Colon (tissue), 2 donors: ENCODE data around the gene CDHR2.
"Not testable (repeated sequence)": the region's sequence is repeated elsewhere in the genome, so short reads cannot be mapped to it uniquely, and the experiment has no call there.

Experiments
- FAIRE-seq: peaks from 2 replicates; lab custom pipeline; 2012; peaks lifted over from hg19 to GRCh38; lab: Jason Lieb, UNC
- donor health status: control.
- donor health status: control.

Gene CDHR2

DNA sequence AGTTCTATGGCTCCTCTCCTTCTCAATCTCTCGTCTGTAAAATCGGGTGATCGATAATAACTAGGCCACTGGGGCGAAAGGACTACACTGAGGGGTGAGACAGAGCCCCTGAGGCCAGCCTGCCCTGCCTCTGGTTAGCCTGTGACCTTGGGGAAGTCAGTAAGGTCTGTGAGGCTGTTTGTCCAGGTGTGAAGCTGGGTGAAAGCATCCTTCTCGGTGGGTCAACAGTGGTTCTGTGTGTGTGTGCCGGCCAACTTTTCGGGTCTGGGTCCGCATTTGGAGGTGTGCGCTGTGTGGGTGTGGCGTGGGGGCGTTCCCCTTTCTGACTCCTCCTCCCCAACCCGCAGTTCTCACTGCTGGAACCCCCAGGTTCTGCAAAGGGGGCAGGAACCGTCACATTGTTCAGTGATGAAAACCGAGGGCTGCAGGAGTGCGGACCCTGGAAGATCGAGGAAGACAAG, 7.0 kb upstream of the CDHR2 start:
- no peak for FAIRE-seq

DNA sequence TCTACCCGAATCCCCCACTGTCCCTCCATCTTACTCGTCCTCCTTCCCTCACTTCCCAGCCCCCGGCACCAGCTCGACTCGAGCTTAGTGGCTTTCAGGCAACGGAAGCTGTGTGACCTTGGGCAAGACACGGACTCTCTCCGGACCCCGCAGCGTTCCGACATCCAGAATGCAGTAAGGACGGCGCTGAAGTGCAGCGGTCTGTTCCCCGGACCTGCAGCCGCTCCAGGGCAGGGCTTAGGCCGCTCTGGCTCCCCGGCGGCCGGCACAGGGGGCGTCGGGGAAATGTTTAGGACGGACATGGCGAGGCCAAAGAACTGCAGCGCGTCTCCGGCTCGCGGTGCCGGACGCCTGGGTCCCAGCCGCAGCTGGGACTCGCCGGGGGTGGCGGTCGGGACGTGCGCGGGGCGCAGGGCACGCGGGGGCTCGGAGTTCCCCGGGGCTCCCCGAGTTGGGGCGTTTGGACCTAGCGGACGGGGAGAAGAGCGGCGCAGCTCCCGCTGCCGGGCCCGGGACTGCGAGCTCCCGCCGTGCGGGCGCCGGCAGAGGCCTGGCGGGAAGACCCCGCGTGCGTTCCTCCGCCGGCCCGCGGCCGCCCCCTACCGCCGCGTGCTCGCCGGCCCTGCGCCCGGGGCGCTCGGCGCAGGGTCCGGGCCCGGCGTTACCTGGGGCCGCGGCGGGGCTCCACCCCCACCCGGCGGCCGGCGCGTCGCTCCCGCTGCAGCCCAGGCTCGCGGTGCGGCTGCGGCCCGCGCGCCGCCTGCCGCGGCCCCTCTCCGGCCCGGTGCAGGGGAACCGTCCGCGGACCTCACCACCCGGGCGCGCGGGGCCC, 6.3 kb upstream of the CDHR2 start:
- FAIRE-seq: no peak

DNA sequence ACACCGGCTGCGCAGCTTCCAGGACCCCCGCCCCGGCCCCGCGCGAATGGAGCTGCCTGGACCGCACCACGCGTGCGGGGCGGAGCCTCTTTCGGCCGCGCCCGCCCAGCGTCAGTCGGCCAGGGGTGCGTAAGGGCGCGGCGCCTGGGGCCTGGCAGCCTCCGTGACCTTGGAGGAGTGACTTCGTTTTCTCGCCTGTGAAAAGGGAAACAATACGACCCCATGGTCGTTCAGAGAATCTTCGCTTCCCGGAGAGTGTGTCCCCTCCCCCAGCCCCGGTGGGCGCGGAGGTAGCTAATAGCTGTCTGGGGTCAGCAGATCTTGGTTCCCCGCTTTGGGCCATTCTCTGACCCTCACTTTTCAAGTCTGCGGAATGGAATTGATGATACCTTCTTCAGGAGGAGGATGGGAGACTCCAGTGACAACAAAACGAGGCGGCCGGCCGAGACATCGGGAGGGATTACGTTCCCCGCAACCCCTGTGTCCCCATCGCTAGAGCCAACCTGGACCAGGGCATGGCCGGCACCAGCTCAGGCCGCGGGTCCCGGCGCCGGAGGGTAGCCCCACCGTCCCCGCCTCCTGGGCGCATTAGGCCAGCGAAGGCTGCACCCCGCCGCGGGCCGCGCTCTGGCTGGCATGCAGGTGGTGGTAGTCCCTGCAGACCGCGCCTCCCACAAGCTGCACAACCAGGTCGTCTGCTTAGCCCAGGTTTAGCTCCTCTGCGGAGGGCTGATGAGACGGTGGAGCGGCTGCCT, 5.5 kb upstream of the CDHR2 start:
- no peak for FAIRE-seq

DNA sequence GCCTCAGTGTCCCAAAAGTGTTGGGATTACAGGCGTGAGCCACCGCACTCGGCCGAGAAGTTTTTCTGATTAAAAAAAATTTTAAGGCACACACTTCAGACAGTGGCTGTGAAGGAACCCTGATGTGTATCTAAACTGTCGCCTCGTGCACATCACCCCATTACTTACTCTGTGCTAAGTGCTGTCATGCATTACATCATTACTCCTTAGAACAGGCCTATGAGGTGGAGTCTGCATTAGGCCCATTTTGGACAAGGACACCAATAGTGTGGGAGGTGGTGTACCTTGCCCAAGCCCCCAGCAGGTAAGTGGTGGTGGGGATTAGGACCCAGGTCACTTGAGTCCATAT, 3.8 kb upstream of the CDHR2 start:
- no peak for FAIRE-seq

DNA sequence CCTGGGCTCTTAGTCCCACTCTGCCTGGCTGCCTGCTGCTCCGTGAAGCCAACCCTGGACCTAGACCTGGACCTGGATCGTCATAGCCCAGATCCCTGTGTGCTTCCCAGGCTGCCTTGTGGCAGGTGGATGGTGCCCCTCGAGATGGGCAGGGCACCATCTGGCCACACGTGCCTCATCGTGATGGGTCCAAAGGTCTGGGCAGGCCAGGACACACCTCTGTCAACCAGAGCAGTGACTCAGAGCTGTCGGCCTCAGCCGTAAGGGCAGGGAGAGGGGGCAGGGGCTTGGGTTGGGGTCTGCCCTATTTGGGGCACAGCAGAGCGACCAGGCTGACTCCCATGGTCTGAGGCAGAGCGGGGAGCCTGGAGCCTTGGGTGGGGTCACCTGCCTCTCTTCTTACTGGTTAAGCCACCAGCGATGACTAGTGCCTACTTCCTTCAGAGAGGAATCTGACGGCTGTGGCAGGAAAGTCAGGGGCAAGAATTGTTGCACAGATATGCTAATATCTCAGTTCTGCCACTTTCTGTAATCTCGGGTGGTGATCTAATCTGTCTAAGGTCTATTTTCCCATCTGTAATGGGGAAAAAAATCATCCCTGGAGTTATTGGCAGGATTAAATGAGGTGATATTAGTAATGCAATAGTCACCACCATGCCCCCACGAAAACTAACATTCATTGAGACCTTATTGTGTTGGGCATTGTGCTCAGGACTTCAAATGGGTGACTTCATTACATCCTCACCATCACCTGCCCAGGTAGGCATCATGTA, 3.2 kb upstream of the CDHR2 start:
- no peak for FAIRE-seq

DNA sequence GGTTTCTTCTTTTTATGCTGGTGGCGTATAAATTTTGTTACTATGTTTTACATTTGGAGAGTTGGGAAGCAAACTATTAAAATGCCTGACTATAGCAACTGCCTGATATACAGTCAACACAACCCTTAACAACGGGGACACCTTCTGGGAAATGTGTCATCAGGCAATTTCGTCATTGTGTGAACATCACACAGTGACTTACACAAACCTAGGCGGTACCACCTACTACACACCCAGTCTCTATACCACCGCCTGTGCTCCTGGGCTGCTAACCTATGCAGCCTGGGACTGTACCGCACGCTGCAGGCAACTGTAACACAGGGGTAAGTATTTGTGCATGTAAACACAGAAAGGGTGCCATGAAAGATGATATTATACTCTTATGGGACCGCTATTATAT, 1.3 kb upstream of the CDHR2 start:
- no peak for FAIRE-seq

DNA sequence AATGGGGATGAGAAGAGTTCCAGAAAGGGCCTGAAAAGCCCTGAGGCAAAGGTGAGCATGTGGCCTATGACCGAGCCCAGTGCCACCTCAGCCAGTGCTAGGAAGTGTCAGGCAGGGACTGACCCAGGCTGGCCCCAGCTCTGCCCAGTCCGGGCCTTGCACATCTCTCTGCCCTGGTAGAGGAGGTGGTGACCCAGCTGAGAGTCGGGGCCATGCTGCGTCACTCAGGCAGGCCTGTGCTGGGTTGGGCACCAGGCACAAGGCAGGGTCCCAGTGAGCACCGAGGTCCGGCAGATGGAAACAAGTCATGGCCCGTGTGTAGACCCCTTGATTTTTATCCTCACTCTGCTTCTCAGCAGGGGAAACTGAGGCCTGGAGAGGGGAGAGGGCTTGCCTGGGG, 729 bp downstream of the CDHR2 start:
- no peak for FAIRE-seq

DNA sequence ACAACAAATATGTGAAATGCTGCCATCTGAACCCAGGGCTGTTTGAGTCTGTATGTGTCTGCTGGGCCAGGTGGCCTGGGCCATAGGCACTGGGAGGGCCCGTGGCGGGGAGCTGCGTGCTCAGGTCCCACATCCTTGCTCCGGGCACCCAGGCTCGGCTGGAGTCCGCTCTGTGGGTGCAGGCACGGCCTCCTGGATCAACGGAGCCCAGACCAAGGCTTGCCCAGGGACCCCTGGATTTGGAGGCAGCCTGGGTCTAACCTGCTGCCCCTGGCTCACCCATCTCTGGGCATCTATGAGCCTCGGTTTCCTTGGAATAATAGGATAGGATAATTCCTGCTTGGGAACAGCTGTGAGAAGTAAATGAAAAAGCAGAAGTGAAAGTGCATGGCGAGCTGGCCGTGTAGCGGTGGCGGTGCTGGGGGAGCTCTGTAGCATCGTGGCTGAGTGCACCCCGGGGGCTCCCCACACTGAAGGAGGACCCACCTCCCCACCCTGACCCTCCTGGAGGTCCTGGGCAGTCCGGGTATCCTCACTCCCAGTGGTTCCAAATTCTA, 1.2 kb downstream of the CDHR2 start:
- no peak for FAIRE-seq

DNA sequence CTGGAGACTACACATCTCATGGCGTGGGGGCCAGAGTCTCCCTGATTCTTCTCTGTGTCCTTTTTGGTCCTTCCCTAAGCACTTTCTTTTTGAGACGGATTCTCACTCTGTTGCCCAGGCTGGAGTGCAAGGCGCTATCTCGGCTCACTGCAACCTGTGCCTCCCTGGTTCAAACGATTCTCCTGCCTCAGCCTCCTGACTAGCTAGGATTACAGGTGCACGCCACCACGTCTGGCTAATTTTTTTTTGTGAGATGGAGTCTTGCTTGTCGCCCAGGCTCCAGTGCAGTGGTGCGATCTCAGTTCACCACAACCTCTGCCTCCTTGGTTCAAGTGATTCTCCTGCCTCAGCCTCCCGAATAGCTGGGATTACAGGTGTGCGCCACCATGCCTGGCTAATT, 1.8 kb downstream of the CDHR2 start:
- not testable (repeated sequence) for FAIRE-seq

DNA sequence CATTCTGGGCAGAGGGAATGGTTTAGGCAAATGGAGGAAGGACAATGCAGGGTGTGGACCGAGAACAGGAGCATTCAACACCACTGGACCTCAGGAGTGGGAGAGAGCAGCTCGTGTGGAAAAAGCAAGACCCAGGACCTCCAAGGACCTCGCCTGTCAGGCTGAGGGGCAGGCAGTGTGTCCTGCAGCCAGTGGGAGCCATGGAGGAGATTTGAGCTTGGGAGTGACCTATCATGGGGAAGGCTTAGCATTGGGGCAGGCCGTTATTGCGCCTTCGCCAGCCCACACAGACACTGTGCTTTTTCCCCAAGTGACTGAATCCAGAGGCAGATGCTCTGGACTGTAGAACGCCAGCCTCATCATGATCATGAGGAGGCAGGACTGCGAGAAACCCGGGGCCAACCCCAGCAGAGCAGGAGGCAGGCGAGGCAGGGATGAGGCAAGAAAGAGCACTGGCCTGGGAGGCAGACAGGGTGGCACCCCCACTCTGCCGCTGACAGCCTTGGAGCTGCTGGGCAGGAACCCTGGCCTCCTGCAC, 3.3 kb downstream of the CDHR2 start:
- FAIRE-seq: no peak

DNA sequence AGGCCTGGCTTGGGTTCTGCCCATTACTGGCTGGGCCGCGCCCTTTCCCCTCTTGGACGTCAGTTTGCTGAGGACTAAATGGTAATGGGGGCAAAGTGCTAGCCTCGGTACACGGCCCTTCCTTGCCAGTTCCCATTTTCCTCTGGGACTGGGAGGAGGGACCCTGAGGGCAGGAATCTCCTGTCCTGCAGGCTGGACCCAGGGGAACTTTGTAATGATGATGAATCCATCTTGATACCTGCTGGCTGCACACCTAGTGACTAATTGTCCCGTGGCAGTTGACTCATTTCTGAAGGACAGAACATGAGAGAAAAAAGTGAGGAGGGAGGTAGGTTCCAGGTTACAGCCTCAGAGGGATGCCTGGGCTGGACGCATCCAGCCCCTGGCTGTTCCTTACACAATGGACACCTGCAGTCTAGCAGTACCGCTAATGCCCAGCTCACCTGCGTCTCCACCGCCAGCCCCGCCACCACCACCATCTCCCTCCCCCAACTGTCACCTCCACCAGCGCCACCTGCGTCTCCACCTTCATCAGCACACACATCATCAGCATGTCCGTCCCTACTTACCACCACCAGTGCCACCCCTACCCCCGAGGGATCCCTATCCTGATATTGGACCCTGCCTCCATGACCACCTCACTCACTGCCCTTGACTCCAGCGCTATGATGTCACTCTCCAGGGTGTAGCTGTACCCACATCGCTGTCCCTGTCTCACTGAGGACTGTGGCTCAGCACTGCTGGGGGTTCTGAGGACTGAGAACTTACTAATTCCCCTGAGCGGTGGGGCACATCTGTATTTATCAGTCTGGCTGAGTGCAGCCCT, 4.3 kb downstream of the CDHR2 start:
- FAIRE-seq: no peak

DNA sequence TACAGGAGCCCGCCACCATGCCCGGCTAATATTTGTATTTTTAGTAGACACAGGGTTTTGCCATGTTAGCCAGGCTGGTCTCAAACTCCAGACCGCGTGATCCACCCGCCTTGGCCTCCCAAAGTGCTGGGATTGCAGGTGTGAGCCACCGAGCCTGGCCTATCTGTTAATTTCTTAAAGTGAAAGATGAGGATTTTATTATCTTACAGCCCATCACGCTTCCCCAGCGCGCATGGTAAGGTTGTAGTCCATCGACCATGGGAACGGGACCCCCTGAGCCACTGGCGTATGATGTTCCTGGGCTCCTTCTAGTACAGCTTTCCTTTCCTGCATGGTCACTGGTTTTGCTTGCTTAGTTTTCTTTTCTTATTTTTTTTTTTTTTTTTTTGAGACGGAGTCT, 8.7 kb downstream of the CDHR2 start:
- FAIRE-seq: no peak

DNA sequence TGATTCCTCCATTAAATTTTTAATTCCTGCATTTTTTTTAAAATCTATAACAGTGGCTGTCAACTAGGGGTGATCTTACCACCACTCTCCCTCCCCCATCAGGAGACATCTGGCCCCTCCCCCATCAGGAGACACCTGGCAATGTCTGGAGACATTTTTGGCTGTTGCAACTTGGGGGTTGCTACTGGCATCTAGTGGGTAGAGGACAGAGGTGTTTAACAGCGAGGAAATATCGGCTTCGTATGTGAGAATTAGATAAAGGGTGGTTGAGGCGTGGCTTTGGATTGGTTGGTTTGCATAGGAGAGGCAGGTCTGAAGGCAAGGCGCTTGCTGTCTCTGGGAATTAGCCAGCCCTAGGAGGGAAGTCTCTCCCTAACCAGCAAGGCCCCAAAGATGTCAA, 10.5 kb downstream of the CDHR2 start:
- FAIRE-seq: no peak

DNA sequence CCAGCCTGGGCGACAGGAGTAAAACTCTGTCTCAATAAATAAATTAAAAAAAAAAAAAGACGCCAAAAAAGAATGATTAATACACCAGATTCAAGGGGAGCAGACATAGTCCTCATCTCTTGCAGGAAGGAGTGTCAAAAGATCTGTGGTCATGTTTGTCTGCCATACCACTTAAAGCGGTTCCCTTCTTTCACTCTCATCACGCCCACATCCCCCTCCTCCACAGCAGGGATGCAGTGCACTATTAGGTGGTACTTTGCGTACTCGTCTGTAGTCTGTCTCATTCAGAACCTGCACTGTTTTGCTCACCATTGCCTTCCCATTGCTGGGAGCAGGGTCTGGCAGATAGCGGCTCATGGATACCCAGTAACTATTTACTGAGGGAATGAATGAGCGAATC, 11.2 kb downstream of the CDHR2 start:
- FAIRE-seq: no peak

DNA sequence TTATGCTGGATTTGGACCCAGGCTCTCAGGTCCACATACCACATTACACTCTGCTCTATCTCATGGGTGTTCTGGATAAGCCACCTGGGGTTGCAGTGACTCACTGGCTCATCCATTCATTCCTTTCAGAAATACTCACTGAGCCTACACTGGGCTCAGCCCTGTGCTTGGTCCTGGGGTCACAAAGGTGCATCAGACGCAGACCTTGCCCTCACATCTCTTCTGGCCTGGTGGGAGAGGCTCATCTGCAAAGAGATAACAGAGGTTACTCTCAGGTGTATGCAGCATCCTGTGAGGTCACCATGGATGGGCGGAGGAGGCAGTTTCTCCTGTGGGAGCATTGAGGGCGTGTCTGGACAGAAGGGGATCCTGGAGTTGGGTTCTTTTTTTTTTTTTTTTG, 12.1 kb downstream of the CDHR2 start:
- FAIRE-seq: no peak

DNA sequence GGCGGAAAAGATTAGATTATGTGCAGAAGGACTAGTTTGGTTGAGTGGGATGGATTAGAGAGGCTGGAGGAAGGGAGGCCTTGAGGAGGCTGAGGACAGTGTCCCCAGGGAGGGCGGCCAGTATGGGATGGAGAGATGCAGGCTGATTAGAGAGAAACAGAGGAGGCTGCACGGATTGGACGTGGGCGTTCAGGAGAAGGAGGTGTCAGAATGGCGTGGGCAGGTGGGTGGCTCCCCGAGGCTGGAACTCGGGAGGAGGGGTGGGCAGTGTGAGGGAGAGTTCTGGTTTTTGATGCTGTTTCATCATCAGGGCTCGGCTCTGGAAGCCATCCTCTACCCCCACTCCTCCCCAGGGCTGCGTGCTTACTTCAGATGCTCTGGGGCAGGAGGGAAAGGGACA, 13.0 kb downstream of the CDHR2 start:
- FAIRE-seq: no peak

DNA sequence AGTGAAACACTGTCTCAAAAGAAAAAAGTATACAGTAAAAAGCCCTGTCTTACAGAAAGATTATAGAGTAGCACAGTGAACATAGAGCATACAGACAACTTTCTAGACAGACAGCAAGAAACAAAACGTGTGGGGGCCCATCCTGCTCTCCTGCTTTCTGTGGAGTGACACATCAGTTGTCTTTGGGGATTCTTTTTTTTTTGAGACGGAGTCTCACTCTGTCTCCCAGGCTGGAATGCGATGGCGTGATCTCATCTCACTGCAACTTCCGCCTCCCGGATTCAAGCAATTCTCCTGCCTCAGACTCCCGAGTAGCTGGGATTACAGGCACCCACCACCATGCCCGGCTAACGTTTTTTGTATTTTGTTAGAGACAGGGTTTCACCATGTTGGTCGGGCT, 14.9 kb downstream of the CDHR2 start:
- no peak for FAIRE-seq

DNA sequence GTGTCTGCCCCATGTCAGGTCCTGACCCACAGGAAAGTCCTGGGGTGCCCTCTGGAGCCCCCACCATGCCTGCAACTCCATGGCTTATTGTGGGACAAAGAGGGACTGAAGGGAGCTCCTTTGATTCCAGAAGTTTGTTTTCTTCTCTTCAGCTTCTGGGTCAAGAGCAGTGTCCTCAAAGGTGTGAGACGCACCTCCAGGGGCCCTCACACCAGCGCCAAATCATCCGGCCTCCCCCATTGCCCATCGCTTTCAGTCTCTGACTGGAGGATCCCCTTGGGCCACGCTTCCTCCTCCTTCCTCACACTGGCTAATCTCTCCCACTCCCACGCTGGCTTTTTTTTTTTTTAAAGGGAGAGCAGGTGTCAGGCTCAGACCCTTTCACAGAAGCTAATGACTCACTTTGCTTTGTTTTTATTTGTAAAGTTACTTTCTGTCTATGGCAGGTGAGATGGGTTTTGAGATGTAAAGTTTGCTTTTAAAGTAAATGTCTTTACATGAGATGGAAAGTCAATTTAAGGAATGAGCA, 16.7 kb downstream of the CDHR2 start:
- no peak for FAIRE-seq

DNA sequence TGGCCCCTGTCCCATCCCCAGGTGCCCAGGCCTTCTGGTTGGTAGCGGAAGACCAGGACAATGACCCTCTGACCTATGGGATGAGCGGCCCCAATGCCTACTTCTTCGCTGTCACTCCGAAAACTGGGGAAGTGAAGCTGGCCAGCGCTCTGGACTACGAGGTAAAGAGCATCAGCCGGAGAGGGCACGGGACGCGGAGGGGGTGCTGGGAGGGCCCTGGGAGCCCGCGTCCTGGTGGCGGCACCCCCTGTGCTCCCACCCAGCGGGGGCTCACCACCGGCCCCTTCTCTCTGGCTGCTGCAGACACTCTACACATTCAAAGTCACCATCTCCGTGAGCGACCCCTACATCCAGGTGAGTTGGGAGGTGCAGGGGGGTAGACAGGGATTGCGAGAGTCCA, 19.5 kb downstream of the CDHR2 start:
- FAIRE-seq: no peak

DNA sequence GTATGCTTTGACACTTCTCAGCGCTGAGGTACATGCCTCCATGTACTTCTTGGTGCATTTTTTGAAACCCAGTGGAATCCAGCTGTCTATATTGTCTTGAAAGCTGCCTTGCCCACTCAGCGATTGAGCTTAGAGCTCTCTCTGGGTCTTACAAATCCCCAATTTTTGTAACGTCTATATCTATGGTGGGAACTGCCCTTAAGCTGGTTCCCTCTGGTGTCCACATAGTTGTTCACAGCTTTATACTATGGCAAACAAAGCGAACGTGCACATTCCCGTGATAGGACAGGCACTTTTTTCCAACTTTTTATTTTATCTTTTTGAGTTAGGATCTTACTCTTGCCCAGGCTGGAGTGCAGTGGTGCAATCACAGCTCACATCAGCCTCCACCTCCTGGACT, 20.9 kb downstream of the CDHR2 start:
- FAIRE-seq: no peak
